Prostate gland (tissue), 2 donors: Measurements from ENCODE around the gene ZNF561. TPM values are rescaled to one million over a fixed set of nuclear protein-coding genes. Genes with fewer than 3 reads are reported as not detected.

ENCODE experiments used
- DNase-seq: peaks from one replicate; pipeline ENCODE4 v3.0.0-alpha.2; 2019; ENCODE audit warnings: low spot score
- H3K27ac ChIP-seq, 2 donors: fragments of 200-600 bp; sonication (generic); 2 replicates each; pipeline ENCODE4 v1.5.1; 2017 to 2019
- H3K27me3 ChIP-seq: fragments of 200-600 bp; sonication (generic); replicated peaks from 2 replicates; pipeline ENCODE4 v1.5.1; 2019; ENCODE audit not compliant: insufficient read depth
- H3K36me3 ChIP-seq, 2 donors: fragments of 200-600 bp; sonication (generic); 1 replicate in 1 of 2; 2 replicates in 1 of 2; pipeline versions ENCODE4 v1.5.1 to v1.8.1; 2017 to 2019
- H3K4me1 ChIP-seq: fragments of 200-600 bp; sonication (generic); replicated peaks from 2 replicates; pipeline ENCODE4 v1.5.1; 2019
- H3K4me3 ChIP-seq, 2 donors: fragments of 200-600 bp; sonication (generic); 2 replicates each; pipeline ENCODE4 v1.5.1; 2017 to 2019
- H3K9me3 ChIP-seq: fragments of 200-600 bp; sonication (generic); 2 replicates; pipeline ENCODE4 v1.5.1; 2017
- POLR2A ChIP-seq: fragments of 450-650 bp; IDR thresholded peaks from one replicate; pipeline ENCODE4 v1.6.1; 2016; ENCODE audit warnings: antibody characterized with exemption, mild to moderate bottlenecking
- POLR2AphosphoS5 ChIP-seq: sonication (generic); formaldehyde crosslinking; IDR thresholded peaks from one replicate; pipeline ENCODE4 v1.6.1; 2017; ENCODE audit warnings: antibody characterized with exemption
- WGBS: methylation state at CpG from one replicate; pipeline ENCODE4 v1.1.5; 2018; 5-methylcytosine and 5-hydroxymethylcytosine counted together
- intact Hi-C: fragments of 100-400 bp; cut with DNase I; formaldehyde crosslinking; loops from one replicate; pipeline ENCODE4 v1.14.2; 2022
- total RNA-seq, 2 donors: library from RNA; depleted of rRNA; stranded (reverse); fragments of >200 nt; gene quantifications; one replicate each; pipeline ENCODE4 v1.1.0, GENCODE V29; 2016
- TF ChIP-seq, protein P1 (sequence below), 4 experiments: fragments of 200-600 bp in 2 of 4; fragments of 450-650 bp in 2 of 4; sonication (generic) in 2 of 4; IDR thresholded peaks; 1 replicate in 3 of 4; 2 replicates in 1 of 4; pipeline ENCODE4 v1.5.1; 2016 to 2019; ENCODE audit warnings: antibody characterized with exemption in 4 of 4, mild to moderate bottlenecking in 2 of 4, moderate library complexity in 2 of 4

Gene ZNF561
- total RNA-seq, 2 donors from 2014 or later = 27.8 to 32.3 TPM

DNA sequence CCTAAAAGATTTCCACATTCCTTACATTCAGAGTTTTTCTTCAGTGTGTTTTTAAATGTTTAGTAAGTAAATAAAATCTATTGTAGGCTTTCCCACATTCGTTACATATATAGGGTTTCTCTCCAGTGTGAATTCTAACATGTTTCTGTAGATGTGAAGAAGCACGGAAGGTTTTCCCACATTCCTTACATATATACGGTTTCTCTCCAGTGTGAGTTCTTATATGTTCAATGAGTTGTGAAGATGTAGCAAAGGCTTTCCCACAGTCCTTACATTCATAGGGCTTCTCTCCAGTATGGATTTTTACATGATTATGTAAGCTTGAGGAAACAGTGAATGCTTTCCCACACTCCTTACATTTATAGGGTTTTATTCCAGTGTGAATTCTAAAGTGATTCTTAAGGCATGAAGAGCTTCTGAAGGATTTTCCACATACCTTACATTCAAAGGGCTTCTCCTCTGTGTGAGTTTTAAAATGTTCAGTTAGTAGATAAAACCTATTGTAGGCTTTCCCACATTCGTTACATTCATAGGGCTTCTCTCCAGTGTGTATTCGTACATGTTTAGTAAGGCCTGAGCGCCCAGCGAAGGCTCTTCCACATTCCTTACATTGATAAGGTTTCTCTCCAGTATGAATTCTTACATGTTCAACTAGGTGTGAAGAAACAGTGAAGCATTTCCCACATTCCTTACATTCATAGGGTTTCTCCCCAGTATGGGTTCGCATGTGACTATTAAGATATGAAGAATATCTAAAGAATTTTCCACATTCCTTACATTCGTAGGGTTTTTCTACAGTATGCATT, 54.9 kb downstream of the ZNF561 start:
- H3K4me3 ChIP-seq = no peak overlapping the region
- no peak overlapping the region for H3K27ac ChIP-seq
- peaks cover 27 to 36% of the 10 kb centered on the region in 2 donors for H3K36me3 ChIP-seq
- intact Hi-C loops = no loop called here
- peaks cover 10% of the 10 kb centered on the region for H3K9me3 ChIP-seq
- H3K4me1 ChIP-seq = no peaks in the 10 kb centered on the region
- no peaks in the 10 kb centered on the region for H3K27me3 ChIP-seq
- TF ChIP-seq POLR2AphosphoS5 (no peak), POLR2A (no peak)
- TF ChIP-seq, protein P1, sequence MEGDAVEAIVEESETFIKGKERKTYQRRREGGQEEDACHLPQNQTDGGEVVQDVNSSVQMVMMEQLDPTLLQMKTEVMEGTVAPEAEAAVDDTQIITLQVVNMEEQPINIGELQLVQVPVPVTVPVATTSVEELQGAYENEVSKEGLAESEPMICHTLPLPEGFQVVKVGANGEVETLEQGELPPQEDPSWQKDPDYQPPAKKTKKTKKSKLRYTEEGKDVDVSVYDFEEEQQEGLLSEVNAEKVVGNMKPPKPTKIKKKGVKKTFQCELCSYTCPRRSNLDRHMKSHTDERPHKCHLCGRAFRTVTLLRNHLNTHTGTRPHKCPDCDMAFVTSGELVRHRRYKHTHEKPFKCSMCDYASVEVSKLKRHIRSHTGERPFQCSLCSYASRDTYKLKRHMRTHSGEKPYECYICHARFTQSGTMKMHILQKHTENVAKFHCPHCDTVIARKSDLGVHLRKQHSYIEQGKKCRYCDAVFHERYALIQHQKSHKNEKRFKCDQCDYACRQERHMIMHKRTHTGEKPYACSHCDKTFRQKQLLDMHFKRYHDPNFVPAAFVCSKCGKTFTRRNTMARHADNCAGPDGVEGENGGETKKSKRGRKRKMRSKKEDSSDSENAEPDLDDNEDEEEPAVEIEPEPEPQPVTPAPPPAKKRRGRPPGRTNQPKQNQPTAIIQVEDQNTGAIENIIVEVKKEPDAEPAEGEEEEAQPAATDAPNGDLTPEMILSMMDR (IDR thresholded peaks at IDR 0.05) = no peak
- no peak for DNase-seq
- WGBS = 97% methylated on average over 9 of the region's 9 CpGs

Other genes with a start within 250 kb of the ZNF561 start
- gene ZNF266, start 185.7 kb downstream of the ZNF561 start, total RNA-seq = 10 to 100 TPM; 20.4 to 22.9 TPM
- 1 to 10 TPM in 1 of 2 donors, not detected in 1; 5.9 TPM for gene ZNF560, start 122.6 kb downstream of the ZNF561 start, total RNA-seq
- gene ZNF426, start 82.6 kb downstream of the ZNF561 start, total RNA-seq = 10 to 100 TPM; 14.6 to 17.9 TPM
- 10 to 100 TPM; 31.6 to 31.7 TPM for gene ZNF121, start 36.7 kb downstream of the ZNF561 start, total RNA-seq
- gene ZNF562, start 53.9 kb upstream of the ZNF561 start, total RNA-seq = 10 to 100 TPM; 30.0 to 34.9 TPM
- 10 to 100 TPM; 24.5 to 30.8 TPM for gene ZNF846, start 147.5 kb upstream of the ZNF561 start, total RNA-seq
- gene FBXL12, start 197.8 kb upstream of the ZNF561 start, total RNA-seq = 10 to 100 TPM; 17.6 to 50.6 TPM
- gene UBL5, start 206.7 kb upstream of the ZNF561 start, total RNA-seq = 100 to 1,000 TPM; 543 to 675 TPM
- 100 to 1,000 TPM; 167 to 202 TPM for gene PIN1, start 214.1 kb upstream of the ZNF561 start, total RNA-seq